ENCODE results near the gene TGFBR3L. TPM values are rescaled to one million over a fixed set of nuclear protein-coding genes. Genes with fewer than 3 reads are reported as not detected.

Gene TGFBR3L
- total and polyA plus RNA-seq, 2 of the 13 experiments (the other 11 are each of a cell fraction or from before 2014, with no cell fraction given) = 0.20 to 1.0 TPM

GRCh38 chr19:7903244-7904073 lies 11.2 kb upstream of the TGFBR3L start, which contains the start of gene MAP2K7 (continued):
- TF ChIP-seq ZBTB10 (CRISPR knock-in tag; IDR thresholded peaks at IDR 0.05; ENCODE audit: borderline replicate concordance) = no peak; the same call in 1 of the 2 replicates
- TF ChIP-seq ZNF772 (CRISPR knock-in tag; IDR thresholded peaks at IDR 0.05) = 0 out of 2 replicates have a peak, but pooled peaks have one; percentile 39
- TF ChIP-seq RXRB (CRISPR knock-in tag; IDR thresholded peaks at IDR 0.05; ENCODE audit: borderline replicate concordance) = peak; percentile 69; the same call in 1 of the 2 replicates
- TF ChIP-seq MXD3 (CRISPR knock-in tag; IDR thresholded peaks at IDR 0.05) = peak; percentile 80; the same call in 1 of the 2 replicates
- TF ChIP-seq KLF9 (CRISPR knock-in tag; IDR thresholded peaks at IDR 0.05; ENCODE audit: low read depth) = no peak; the same call in 1 of the 2 replicates
- 0 out of 2 replicates have a peak, but pooled peaks have one; percentile 83 for TF ChIP-seq ZFP90 (CRISPR knock-in tag; IDR thresholded peaks at IDR 0.05; ENCODE audit: borderline replicate concordance)
- no peak for TF ChIP-seq MTF2 (CRISPR knock-in tag; IDR thresholded peaks at IDR 0.05; ENCODE audit: borderline replicate concordance)
- peak; percentile 41; the same call in 1 of the 2 replicates for TF ChIP-seq ZNF761 (CRISPR knock-in tag; conservative IDR thresholded peaks at IDR 0.05)
- no peak for TF ChIP-seq CCAR2 (optimal IDR thresholded peaks at IDR 0.05; ENCODE audit: low read depth, low read length)
- peak; percentile 95 for TF ChIP-seq WIZ (CRISPR knock-in tag; IDR thresholded peaks at IDR 0.05)
- peak; percentile 19; the same call in 1 of the 2 replicates for TF ChIP-seq HBP1 (CRISPR knock-in tag; IDR thresholded peaks at IDR 0.05; ENCODE audit: low read depth)
- no peak for TF ChIP-seq ZNF17 (CRISPR knock-in tag; IDR thresholded peaks at IDR 0.05)
- TF ChIP-seq GMEB2 (CRISPR knock-in tag; IDR thresholded peaks at IDR 0.05; ENCODE audit: low read depth) = peak; percentile 31; the same call in 1 of the 2 replicates
- peak; percentile 85; the same call in 1 of the 2 replicates for TF ChIP-seq ATF7-NPFF (CRISPR knock-in tag; IDR thresholded peaks at IDR 0.05; ENCODE audit: low read depth)
- TF ChIP-seq PLRG1 (conservative IDR thresholded peaks at IDR 0.05) = no peak
- no peak for TF ChIP-seq FLYWCH1 (CRISPR knock-in tag; IDR thresholded peaks at IDR 0.05)
- peak; percentile 83 for TF ChIP-seq IRF9 (CRISPR knock-in tag; IDR thresholded peaks at IDR 0.05; ENCODE audit: borderline replicate concordance)
- TF ChIP-seq MIXL1 (CRISPR knock-in tag; IDR thresholded peaks at IDR 0.05) = peak; percentile 72
- 0 out of 2 replicates have a peak, but pooled peaks have one; percentile 85 for TF ChIP-seq TIGD3 (CRISPR knock-in tag; IDR thresholded peaks at IDR 0.05; ENCODE audit: borderline replicate concordance)
- TF ChIP-seq KLF12 (CRISPR knock-in tag; IDR thresholded peaks at IDR 0.05; ENCODE audit: borderline replicate concordance) = peak; percentile 81; the same call in 1 of the 2 replicates

Data from HepG2 (cell line).